NCI-H2081 (cell line): Measurements from ENCODE around the gene PTPN18.

ENCODE experiments used
- DNase-seq, 2 experiments: peaks; one replicate each; lab custom pipeline; 2025; lab: John Stamatoyannopoulos, UW

The PTPN18 gene

DNA sequence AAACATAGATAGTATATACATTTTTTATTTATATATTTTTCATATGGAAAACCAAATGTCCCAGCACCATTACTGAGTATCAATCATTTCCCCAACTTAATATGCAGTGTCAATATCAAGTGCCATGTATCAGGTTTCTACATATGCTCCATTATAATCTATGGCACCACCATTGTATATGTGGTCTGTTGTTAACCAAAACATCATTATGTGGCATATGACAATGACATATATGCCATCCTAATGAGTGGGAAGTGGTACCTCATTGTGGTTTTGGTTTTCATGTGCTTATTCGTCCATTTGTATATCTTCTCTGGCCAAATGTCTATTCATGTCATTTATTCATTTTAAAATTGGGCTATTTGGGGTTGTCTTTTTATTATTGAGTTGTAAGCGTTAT is 9.2 kb downstream of the PTPN18 start:
- DNase-seq: no peak

DNA sequence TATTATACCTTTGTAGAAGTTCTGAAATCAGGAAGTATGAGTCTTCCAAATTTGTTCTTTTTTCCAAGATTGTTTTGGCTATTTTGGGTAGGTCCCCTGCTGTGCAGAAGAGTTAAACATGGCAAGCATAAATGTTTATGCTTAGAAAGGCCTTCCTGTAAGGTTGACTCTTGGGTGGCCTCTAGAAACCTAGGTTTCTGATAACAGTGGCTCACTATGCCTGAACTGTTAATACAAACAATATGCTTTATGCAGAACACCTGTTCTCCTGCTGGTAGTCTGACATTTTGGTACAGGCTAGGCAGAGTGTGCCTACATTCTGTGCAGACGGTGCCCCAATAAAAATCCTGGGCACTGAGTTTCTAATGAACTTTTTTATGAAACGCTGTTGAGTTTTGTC is 10.1 kb downstream of the PTPN18 start:
- no peak for DNase-seq

DNA sequence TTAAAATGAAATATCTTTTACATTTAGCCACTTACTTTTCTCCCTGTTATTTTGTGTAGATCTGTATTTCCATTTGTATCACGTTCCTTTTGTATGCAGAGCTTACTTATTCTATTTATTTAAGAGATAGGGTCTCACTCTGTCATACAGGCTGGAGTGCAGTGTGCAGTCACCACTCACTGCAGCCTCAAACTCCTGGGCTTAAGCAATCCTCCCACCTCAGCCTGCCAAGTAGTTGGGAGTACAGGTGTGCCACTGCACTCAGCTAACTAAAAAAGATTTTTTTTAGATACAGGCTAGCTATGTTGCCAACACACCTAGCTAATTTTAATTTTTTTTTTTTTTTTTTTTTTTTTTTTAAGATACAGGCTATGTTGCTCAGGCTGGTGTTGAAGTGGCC is 10.9 kb downstream of the PTPN18 start:
- DNase-seq: no peak

DNA sequence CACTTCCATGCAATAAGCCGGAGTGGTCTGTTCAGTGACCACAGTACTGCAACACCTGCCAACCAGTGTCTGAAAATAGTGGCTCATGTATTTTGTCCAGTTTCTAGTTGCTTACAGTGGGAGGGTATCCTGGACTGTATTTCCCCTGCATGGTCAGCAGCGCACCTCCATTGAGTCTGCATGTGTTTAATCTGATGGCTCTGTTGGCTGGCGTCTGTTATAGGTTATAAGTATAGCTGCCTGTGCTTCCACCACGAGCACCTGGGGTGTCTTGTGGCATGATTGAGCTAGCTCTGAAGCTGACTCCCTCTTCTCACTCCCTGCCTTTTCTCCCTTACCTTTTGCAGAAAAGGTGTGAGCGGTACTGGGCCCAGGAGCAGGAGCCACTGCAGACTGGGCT is 12.9 kb downstream of the PTPN18 start:
- DNase-seq: no peak

DNA sequence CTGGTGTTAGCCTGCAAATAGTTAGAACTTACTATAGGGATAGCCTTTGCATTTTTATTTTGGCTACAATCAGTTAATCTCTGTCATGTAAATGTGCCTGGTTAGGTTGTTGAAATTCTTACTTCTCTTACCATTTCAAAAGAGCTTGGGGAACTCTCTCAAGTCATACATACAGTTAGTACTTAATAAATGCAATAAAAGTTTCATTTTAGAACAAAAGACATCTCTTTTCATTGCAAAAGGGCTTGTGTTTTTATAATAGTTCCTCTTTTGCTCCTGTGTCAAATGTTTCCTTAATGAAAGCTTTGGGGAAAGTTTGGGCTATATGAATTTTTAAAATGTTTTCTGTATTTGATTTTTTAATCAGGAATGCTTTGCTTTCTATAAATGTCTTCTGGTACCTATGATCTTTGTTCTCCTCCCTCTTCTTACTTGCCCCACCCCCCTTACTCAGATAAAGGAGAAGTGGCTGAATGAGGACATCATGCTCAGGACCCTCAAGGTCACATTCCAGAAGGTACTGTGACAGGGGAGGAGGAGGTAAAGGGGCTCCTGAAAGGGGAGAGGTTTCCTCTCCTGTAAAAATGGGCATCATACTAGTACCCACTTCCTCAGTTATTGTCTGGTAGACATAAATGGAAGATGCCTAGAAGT is 13.6 kb downstream of the PTPN18 start:
- DNase-seq: no peak

DNA sequence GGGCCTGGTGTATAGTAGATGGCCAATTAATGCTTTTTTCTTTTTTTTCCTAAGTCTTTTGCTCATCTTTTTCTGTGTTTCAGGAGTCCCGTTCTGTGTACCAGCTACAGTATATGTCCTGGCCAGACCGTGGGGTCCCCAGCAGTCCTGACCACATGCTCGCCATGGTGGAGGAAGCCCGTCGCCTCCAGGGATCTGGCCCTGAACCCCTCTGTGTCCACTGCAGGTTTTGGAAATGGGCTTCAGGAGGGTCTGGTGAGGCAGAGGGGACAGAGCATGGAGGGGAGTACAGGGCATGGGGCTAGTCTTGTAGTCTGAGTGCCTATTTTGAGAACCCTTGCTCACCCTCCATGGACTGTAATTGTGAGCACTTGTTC is 14.1 kb downstream of the PTPN18 start:
- no peak for DNase-seq

DNA sequence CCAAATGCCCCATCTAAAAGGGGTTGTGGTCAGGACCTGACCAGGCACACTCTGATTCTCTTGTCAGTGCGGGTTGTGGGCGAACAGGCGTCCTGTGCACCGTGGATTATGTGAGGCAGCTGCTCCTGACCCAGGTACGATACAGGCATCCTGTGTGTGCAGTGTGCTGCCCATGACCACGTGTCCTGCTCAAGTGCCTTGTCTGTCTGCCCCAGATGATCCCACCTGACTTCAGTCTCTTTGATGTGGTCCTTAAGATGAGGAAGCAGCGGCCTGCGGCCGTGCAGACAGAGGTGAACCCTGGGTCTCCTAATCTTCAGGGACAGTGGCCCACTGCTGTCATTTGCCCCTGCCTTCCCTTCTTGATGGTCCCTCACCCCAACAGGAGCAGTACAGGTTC is 14.6 kb downstream of the PTPN18 start:
- DNase-seq: no peak

DNA sequence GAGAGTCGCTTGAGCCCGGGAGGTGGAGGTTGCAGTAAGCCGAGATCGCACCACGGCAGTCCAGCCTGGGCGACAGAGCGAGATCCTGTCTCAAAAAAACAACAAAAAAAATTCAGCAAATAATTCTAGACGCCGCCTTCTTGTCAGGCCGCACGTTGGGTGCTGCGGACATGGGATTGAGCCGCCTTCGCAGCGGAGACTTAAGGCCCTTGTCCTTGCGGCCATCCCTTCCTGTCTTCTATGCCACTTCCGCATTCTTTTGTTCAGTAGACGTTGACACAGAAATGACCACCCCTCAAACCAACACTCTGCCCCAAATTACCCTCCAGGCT is 15.8 kb downstream of the PTPN18 start:
- DNase-seq: peak in 1 of 2 experiments; percentile 38

DNA sequence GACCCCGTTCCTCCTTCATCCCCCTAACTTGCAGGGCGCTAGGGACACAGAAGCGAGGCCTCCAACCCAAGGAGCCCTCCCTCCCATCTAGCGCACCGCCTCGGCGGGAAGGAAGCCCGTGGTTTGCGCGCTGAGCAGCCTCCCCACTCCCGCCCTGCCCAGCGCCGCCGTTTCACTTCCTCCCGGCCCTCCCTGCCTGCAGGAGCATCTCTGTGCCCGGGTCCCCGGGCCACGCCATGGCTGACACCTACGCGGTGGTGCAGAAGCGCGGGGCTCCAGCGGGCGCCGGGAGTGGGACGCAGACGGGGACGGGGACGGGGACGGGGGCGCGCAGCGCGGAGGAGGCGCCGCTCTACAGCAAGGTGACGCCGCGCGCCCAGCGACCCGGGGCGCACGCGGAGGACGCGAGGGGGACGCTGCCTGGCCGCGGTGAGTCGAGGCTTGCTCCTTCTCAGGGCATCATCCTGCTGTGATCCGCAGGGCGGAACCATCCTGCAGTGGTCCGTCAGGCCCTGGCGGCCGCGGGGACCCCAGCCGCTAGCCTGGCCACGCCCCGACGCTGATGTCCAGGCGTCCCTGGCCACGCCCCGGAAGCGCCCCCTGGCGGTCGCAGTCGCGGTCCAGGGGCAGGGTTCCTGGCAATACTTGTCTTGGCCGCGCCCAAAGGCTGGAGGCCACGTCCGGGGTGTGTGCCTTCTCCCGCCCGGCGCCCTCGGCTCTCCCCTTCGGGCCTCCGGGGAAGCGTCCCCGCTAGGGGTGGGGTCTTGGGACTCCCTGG is 16.4 kb downstream of the PTPN18 start:
- peak; percentile 70 to 72 for DNase-seq

DNA sequence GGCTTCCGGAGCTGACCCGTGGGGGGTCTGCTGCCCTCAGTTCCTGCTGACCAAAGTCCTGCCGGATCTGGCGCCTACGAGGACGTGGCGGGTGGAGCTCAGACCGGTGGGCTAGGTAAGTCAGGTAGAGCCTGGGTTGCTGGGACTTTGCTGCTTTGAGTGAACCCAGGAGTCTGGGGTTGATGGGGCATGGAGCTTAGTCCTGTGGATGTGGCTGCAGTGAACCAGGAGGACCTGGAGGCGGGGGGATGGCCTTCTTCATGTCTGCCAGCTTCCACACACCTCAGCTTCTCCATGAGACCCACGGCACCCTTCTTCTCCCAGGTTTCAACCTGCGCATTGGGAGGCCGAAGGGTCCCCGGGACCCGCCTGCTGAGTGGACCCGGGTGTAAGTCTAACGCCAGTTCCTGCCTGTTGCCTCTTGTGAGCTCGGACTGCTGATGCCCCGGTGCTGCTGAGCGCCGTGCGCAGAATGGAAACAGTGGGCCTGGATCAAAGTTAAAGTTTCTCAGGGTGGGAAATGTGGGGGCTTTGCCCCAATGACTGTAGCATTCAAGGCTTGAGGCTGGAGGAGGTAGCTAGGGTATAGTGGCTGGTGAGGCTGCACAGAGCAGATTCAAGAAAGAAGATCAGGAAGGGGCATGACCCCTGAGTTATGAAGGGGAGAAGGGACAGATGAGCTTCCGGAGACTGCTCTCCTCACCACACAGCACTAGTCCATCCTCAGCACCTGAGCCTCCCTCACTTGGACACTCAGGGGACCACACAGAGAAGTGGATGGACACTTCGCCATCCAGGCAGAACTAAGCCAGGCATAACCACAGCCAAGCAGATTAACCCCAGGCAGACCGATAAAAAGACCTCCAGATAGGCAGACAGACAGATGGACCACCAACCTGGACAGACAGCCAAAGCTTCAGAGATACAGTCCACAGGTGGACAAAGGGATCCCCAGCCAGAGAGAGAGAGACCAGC is 17.3 kb downstream of the PTPN18 start:
- no peak for DNase-seq

DNA sequence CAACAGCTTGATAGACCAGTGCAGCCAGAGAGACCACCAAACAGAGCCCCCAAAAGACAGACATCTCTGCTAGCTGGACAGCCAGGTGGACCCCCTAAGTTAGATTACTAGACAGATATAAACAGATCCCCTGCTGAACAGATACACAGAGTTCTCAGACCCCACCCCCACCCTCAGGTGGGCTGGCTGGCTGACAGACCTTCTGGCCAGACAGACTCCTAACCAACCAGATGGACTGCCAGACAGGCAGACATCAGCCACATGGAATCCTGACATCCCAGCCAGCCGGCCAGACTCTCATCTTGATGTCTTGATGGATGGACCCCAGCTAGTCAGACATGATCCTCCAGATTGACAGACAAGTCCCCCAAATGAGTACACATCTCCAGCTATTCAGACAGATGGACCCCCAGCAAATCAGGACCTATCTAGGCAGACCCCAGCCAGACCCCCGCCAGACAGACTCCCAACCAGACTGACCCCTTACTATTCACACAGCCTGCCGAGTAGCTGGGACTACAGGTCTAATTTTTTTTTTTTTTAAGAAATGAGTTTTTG is 18.0 kb downstream of the PTPN18 start:
- DNase-seq: no peak

DNA sequence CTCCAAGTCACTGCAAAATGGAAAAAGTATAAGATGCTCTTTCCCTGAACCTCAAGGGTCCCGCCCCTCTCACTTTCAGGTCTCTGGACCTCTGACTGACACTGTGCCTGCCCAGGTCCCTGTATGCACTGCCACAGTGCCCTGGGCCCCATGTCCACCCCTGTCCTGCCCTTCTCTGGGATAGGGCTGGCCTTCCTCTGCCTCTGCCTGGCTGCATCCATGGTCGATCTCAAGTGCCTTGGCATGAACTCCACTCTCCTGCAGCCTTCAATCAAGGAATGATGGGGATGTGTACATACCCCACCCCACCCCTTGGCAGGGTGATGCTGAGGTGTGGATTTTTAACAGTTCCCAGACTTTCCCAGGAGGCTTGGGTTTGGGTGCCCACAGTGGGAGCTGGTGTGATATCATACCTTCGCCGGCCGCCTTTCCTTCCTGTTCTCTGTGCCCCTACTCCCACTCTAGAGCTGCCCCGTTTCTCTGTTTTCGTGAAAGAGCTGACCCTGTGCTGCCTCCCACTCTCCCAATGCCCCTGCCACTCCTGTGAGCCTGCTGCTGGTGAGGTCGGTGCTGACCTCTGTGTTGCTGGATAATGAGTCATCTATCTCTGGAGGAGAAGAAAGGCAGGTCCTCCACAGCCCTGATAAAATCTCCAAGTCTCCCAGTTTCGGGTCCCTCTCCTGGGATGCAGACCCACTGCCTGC is 18.9 kb downstream of the PTPN18 start:
- no peak for DNase-seq

DNA sequence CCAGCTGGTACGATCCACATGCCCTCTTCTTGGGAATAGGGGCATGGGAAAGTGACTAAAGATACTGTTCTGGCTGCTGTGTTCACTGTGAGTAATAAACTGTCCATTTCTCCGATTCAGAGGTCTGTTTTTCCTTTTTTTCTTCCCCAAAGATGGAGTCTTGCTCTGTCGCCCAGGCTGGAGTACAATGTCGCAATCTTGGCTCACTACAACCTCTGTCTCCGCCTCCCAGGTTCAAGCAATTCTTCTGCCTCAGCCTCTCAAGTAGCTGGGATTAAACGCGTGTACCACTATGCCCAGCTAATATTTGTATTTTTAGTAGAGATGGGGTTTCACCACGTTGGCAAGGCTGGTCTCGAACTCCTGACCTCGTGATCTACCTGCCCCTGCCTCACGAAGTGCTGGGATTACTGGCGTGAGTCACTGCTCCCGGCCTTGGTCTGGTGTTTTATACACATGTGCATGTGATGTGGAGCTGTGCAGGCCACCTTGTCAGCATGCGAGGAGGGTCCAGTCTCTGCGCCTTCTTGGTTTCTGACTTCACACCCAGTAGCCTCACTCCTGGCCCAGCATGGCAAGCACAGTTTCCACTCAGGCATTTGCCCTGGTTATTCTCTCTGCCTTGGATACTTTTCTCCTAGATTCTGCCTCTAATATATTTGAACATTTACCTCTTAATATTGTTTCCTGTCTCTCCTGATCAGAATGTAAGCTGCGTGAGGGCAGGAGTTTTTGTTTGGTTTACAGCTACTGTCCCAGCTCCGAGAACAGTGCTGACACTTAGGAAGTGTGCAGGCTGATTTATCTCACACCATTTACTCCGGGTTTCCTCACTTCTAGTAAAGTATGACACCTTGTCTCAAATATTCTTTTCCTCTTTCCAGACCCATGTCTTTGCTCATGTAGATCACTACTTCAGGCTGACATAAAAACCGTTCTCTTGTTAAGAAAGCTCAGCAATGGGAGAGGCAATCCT is 19.7 kb downstream of the PTPN18 start:
- no peak for DNase-seq

DNA sequence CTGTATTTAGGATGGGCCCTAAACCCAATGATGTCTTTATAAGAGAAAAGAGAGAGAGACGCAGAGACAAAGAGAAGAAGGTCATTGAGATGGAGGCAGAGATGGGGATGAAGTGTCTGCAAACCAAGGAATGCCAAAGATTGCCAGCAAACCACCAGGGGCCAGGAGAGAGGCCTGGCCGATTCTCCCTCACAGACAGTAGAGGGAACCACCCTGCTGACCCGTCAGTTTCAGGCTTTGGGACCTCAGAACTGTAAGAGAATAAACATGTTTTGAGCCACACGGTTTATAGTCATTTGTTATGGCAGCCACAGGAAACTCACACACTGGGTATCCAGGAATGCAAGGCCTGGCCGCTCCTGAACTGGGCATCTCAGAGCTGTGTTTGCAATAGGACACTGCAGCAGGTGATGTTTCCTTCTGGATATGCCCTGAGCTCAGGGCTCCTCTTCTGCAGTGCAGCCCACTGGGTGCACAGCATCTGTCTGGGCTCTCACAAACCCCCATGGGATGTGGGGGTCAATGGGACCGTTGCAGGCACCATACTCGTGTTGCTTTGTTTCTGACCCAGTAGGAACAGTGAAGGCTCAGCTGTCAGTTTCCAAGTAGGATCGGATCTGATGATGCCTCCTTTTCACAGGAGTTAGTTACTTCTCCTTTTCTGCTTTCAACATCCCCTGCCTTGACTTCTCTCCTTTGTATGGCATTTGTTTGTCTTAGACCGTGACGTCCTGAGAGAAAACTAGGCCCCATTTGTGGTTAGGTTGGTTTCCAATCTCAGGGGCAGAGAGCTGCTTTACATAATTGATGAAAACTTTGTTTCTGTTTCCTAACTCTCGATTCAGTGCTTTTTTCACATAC is 20.8 kb downstream of the PTPN18 start:
- no peak for DNase-seq

DNA sequence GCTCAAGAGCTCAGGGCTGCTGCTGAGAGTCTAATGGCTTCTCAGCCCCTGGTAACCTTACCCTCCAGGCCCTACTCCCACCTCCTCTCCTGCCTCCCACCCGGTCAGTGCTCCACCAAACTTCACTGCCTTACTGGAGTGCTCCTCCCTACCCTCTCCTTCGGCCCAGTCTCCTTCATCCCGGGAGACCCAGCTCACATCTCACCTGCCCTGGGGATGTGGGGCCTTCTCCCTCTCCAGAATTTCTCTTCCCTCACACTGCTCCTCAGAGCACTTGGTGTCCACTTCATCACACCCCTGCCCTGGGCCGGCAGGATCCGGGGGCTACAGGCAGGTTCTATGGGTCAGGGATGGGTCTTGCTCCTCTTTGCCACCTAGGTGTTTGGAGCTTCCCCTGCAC is 21.6 kb downstream of the PTPN18 start:
- DNase-seq: no peak

DNA sequence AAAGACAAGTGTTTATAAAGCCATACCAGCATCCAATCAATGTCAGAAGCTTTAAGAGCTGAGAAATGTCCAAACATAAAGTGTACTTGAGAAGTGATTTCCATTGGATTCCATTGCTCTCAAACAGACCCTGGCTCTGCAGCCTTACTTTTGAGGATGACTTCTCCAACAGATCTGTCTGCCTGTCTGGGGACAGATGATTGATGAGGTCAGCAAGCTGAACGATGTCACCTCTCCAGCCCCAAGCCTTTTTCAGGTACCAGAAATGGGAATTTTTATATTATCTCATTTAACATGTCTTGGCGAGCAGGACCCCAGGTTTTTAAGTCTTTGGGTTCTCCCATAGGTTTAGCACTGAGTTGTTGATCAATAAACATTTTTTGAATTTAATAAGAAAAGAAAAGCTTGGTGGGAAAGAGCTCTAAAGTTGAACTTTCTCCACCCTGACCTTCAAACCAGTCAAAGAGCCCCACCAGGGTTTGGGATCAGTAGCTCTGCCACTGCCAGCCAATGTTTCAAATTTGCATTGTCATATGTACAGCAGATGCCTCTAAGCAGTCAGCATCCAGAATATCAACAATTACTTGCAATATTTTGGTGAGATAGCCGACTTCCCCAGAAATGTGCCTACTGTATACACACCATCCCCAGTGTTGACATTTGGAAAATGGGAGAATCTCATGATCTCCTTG is 22.5 kb downstream of the PTPN18 start:
- DNase-seq: no peak

DNA sequence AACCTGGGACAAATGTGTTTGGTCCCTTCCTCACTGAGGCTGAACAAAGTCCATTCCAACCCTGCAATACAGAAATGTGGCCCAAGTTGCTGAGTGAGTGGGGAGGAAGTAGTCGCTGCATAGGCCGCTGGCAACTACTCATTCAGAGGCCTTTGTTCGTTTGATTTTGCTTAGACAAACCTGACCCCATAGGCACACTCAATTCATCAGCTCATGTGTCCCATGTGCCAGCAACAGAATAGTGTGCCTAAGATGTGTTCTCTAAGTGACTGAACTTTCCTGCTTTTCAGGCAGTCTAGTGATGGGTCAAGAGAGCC is 23.0 kb downstream of the PTPN18 start:
- DNase-seq: no peak

DNA sequence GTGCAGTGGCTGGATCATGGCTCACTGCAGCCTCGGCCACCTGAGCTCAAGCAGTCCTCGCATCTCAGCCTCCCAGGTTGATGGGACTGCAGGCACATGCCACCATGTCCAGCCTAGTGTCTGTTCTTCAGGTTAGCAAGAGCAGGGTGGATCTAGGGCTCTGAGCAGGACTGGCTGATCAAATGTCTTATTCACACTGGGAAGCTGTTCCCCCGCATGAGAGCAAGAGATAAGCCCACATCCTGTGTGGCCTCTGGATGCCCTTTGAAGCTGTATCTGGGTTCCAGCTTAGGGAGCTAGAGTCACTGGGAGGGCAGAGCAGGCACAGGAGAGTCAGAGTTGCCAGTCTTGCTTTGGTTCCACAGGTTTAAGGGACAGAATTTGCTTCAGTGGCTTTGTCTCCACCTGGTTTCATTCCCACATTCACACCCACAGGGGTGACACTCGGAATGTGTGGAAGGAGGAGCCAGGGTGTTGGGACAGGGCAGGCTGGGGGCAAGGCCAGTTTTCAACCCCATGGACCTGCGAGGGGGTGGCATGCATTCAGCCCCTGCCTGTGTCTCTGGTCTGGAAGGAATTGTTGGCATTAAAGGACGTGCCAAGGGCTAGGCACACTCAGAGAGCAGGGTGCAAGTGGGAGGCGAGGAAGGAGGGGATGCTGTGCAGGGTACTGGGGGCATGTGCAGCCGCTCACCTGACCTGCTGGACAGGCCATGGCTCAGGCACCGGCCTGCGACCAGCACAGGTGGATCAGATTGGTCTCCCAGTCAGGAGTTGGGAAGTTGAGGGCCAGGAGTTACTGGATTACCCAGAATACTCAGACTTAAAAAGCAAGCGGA is 24.5 kb downstream of the PTPN18 start:
- DNase-seq: no peak
